ENCODE measurements around the gene RAF1. TPM values are rescaled to one million over a fixed set of nuclear protein-coding genes. Genes with fewer than 3 reads are reported as not detected.

RAF1 gene
- total RNA-seq, 1 experiment from 2014 or later, result 101 TPM

GRCh38 chr3:12656850-12657249 is 7.1 kb downstream of the RAF1 start:
- TF ChIP-seq PREB (CRISPR knock-in tag; IDR thresholded peaks at IDR 0.05; ENCODE audit: borderline replicate concordance) (no peak), ERG (CRISPR knock-in tag; IDR thresholded peaks at IDR 0.05) (no peak), STAT6 (CRISPR knock-in tag; conservative IDR thresholded peaks at IDR 0.05; ENCODE audit: low read depth) (no peak), USF2 (CRISPR knock-in tag; IDR thresholded peaks at IDR 0.05) (no peak), FOXK1 (CRISPR knock-in tag; IDR thresholded peaks at IDR 0.05) (no peak), TEAD4 (CRISPR knock-in tag; IDR thresholded peaks at IDR 0.05) (no peak), TCF7 (CRISPR knock-in tag; IDR thresholded peaks at IDR 0.05; ENCODE audit: low read depth) (no peak)
- peak overlapping the region; percentile 17 for H3K27ac Mint-ChIP-seq
- H3K36me3 Mint-ChIP-seq, result peaks cover 5% of the 10 kb centered on the region
- DNase-seq (ENCODE audit: low spot score) (no peak), ATAC-seq (no peak)
- ChIA-PET CTCF (interaction anchor here (0.9 kb wide), 1 partner anchor 50 kb away, joined by 3 read pairs; no protein-coding TSS in a partner anchor), POLR2A (no interaction called here)
- H3K27me3 Mint-ChIP-seq (ENCODE audit: low read depth), result no peaks in the 10 kb centered on the region
- H3K4me1 Mint-ChIP-seq, result peaks cover 39% of the 10 kb centered on the region
- no peak overlapping the region for H3K4me3 Mint-ChIP-seq
- no peaks in the 10 kb centered on the region for H3K9me3 Mint-ChIP-seq

- POLR2A ChIA-PET, result no interaction called here
- peak overlapping the region; percentile 50 for H3K27ac Mint-ChIP-seq
- no peak for TF ChIP-seq ZNF232 (CRISPR knock-in tag; IDR thresholded peaks at IDR 0.05)
- TF ChIP-seq NFYB (CRISPR knock-in tag; conservative IDR thresholded peaks at IDR 0.05; ENCODE audit: low read depth), result no peak
- no peak for TF ChIP-seq NFATC4 (CRISPR knock-in tag; IDR thresholded peaks at IDR 0.05)
- TF ChIP-seq IRF1 (CRISPR knock-in tag; IDR thresholded peaks at IDR 0.05), result no peak
- no peak for TF ChIP-seq USF2 (CRISPR knock-in tag; IDR thresholded peaks at IDR 0.05)
- TF ChIP-seq HMGA2 (CRISPR knock-in tag; IDR thresholded peaks at IDR 0.05), result no peak
- TF ChIP-seq ERG (CRISPR knock-in tag; IDR thresholded peaks at IDR 0.05), result no peak
- no peak for TF ChIP-seq CDX4 (CRISPR knock-in tag; IDR thresholded peaks at IDR 0.05; ENCODE audit: borderline replicate concordance)
- no peak for TF ChIP-seq GRHL2 (CRISPR knock-in tag; IDR thresholded peaks at IDR 0.05; ENCODE audit: insufficient replicate concordance, severe bottlenecking)
- TF ChIP-seq KAT7 (CRISPR knock-in tag; IDR thresholded peaks at IDR 0.05; ENCODE audit: borderline replicate concordance), result no peak
- no peak for TF ChIP-seq FOXK1 (CRISPR knock-in tag; IDR thresholded peaks at IDR 0.05)
- no peak for TF ChIP-seq ZNF219 (CRISPR knock-in tag; IDR thresholded peaks at IDR 0.05; ENCODE audit: borderline replicate concordance)
- no peak for TF ChIP-seq ATF1 (CRISPR knock-in tag; IDR thresholded peaks at IDR 0.05)
- no peak for TF ChIP-seq ZNF281 (CRISPR knock-in tag; IDR thresholded peaks at IDR 0.05)
- no peak for TF ChIP-seq CREM (CRISPR knock-in tag; IDR thresholded peaks at IDR 0.05)
- TF ChIP-seq USF1 (CRISPR knock-in tag; IDR thresholded peaks at IDR 0.05), result no peak
- TF ChIP-seq ZNF671 (CRISPR knock-in tag; IDR thresholded peaks at IDR 0.05), result no peak
Observed at GRCh38 chr3:12656193-12656592, 7.7 kb downstream of the RAF1 start.

More at GRCh38 chr3:12656193-12656592, 7.7 kb downstream of the RAF1 start:
- H3K36me3 Mint-ChIP-seq, result peaks cover 5% of the 10 kb centered on the region
- CTCF ChIA-PET, result interaction anchor here (0.6 to 0.9 kb wide), 3 partner anchors 21 to 136 kb away, joined by 3 read pairs; no protein-coding TSS in a partner anchor
- H3K27me3 Mint-ChIP-seq (ENCODE audit: low read depth), result no peaks in the 10 kb centered on the region
- no peaks in the 10 kb centered on the region for H3K9me3 Mint-ChIP-seq
- peaks cover 39% of the 10 kb centered on the region for H3K4me1 Mint-ChIP-seq
- no peak overlapping the region for H3K4me3 Mint-ChIP-seq
- ATAC-seq (peak; percentile 52), DNase-seq (ENCODE audit: low spot score) (no peak)
